K562 (cell line): ENCODE measurements around the gene POU4F1. TPM values are rescaled to one million over a fixed set of nuclear protein-coding genes. Genes with fewer than 3 reads are reported as not detected.

Source experiments
- ATAC-seq: fragments of 200-7000 bp; cut with Tn5 transposase; 3 replicates; pipeline ENCODE4 v1.9.1; 2020; ENCODE audit warnings: moderate library complexity
- BruUV-seq: library from RNA; stranded (reverse); fragments of 400-500 nt; replicated peaks from 2 replicates; lab custom pipeline; 2021; lab: Mats Ljungman, UMichigan
- CTCF ChIA-PET: fragments of 300-600 bp; formaldehyde crosslinking; extraction: SDS; loops from one replicate; lab custom pipeline; 2021; ENCODE audit warnings: low intra/inter-chr PET ratio; lab: Yijun Ruan, JAX
- POLR2A ChIA-PET: fragments of 300-600, 350-650 bp; sonication (Branson Sonifier 250); formaldehyde crosslinking; extraction: SDS; loops from one replicate; lab custom pipeline; 2021; ENCODE audit warnings: antibody characterized with exemption, inconsistent platforms; lab: Yijun Ruan, JAX
- DNase-seq, 4 experiments: peaks; one replicate each; pipeline versions ENCODE4 v3.0.0 to v3.0.0-alpha.2; 2011 to 2018; ENCODE audit warnings: low spot score in 3 of 4, mixed read lengths in 3 of 4; ENCODE audit errors: extremely low read depth in 1 of 4
- FAIRE-seq: peaks from 2 replicates; lab custom pipeline; 2011; peaks lifted over from hg19 to GRCh38; lab: Jason Lieb, UNC
- H2AFZ ChIP-seq: 2 replicates; pipeline ENCODE4 v1.6.0; 2011; ENCODE audit warnings: low read depth, low read length, control low read depth, inconsistent platforms
- H3K27ac ChIP-seq: fragments of 200-600 bp; 3 replicates; pipeline ENCODE4 v1.8.0; 2011; ENCODE audit warnings: low read depth, mild to moderate bottlenecking, control low read depth, inconsistent platforms, low read length, moderate library complexity, mixed read lengths; ENCODE audit errors: extremely low read depth
- H3K27me3 ChIP-seq, 2 experiments: fragments of 300-600 bp in 1 of 2; 2 replicates in 1 of 2; 3 replicates in 1 of 2; pipeline versions ENCODE4 v1.6.0 to v1.8.0; 2011; ENCODE audit warnings: inconsistent platforms in 2 of 2, low read length in 2 of 2, mild to moderate bottlenecking in 1 of 2, mixed read lengths in 1 of 2, moderate library complexity in 1 of 2; ENCODE audit not compliant: control insufficient read depth in 2 of 2, insufficient read depth in 2 of 2
- H3K36me3 ChIP-seq: fragments of 300-600 bp; 3 replicates; pipeline ENCODE4 v1.8.0; 2011; ENCODE audit warnings: mild to moderate bottlenecking, low read length, inconsistent platforms; ENCODE audit not compliant: control insufficient read depth, insufficient read depth
- H3K4me1 ChIP-seq, 2 experiments: fragments of 200-600 bp in 1 of 2; replicated peaks in 1 of 2; 2 replicates in 1 of 2; 3 replicates in 1 of 2; pipeline versions ENCODE4 v1.5.1 to v1.8.0; 2011; ENCODE audit warnings: inconsistent platforms in 2 of 2, low read length in 2 of 2, mild to moderate bottlenecking in 1 of 2, mixed read lengths in 1 of 2, moderate library complexity in 1 of 2; ENCODE audit not compliant: control insufficient read depth in 2 of 2, insufficient read depth in 2 of 2
- H3K4me2 ChIP-seq: 2 replicates; pipeline ENCODE4 v1.6.1; 2011; ENCODE audit warnings: low read length, control low read depth, inconsistent platforms, mixed read lengths; ENCODE audit not compliant: insufficient read depth
- H3K4me3 ChIP-seq: fragments of 200-600 bp; sonication (generic), shearing (Covaris generic); 2 replicates; pipeline ENCODE4 v1.5.1; 2016; ENCODE audit warnings: control low read depth, inconsistent platforms
- H3K79me2 ChIP-seq: fragments of 200-600 bp; 3 replicates; pipeline ENCODE4 v1.8.0; 2011; ENCODE audit warnings: low read length, inconsistent platforms; ENCODE audit not compliant: control insufficient read depth, insufficient read depth
- H3K9ac ChIP-seq, 2 experiments: 2 replicates each; pipeline versions ENCODE4 v1.6.0 to v1.6.1; 2011; ENCODE audit warnings: low read depth in 2 of 2, low read length in 2 of 2, control low read depth in 1 of 2, inconsistent platforms in 1 of 2, mild to moderate bottlenecking in 1 of 2, mixed read lengths in 1 of 2; ENCODE audit not compliant: insufficient read depth in 1 of 2
- H3K9me1 ChIP-seq: one replicate; pipeline ENCODE4 v1.6.0; 2011; ENCODE audit warnings: inconsistent platforms, mild to moderate bottlenecking, low read length, moderate library complexity; ENCODE audit not compliant: control insufficient read depth, insufficient read depth
- H3K9me3 ChIP-seq: replicated peaks from 2 replicates; pipeline ENCODE4 v1.5.1; 2011; ENCODE audit warnings: low read depth, low read length, inconsistent platforms; ENCODE audit not compliant: control insufficient read depth, insufficient read depth
- H4K20me1 ChIP-seq: replicated peaks from 2 replicates; pipeline ENCODE4 v1.6.1; 2011; ENCODE audit warnings: low read length, inconsistent platforms, mixed read lengths; ENCODE audit not compliant: control insufficient read depth, insufficient read depth
- ARHGAP35 ChIP-seq: fragments of 450-650 bp; IDR thresholded peaks from 2 replicates; pipeline ENCODE4 v1.6.1; 2018; ENCODE audit not compliant: partially characterized antibody
- CBX1 ChIP-seq: sonication (generic); IDR thresholded peaks from 2 replicates; pipeline ENCODE4 v1.6.1; 2016; ENCODE audit warnings: antibody characterized with exemption, low read depth, mild to moderate bottlenecking
- EGR1 ChIP-seq: fragments of 450-650 bp; conservative IDR thresholded peaks from 2 replicates; pipeline ENCODE4 v1.6.1; 2017; ENCODE audit warnings: mild to moderate bottlenecking
- ELF4 ChIP-seq: fragments of 450-650 bp; formaldehyde crosslinking; IDR thresholded peaks from 2 replicates; pipeline ENCODE4 v1.4.0; 2022; ENCODE audit warnings: missing genetic modification characterization
- ETV5 ChIP-seq: sonication (generic); formaldehyde crosslinking; IDR thresholded peaks from 2 replicates; pipeline ENCODE4 v1.4.0; 2020; ENCODE audit warnings: low read depth, mild to moderate bottlenecking, missing genetic modification reagents
- FOS ChIP-seq: IDR thresholded peaks from 3 replicates; pipeline ENCODE4 v1.6.1; 2011; ENCODE audit not compliant: insufficient read length; ENCODE audit errors: extremely low read depth
- FOXK2 ChIP-seq, 2 experiments: fragments of 450-650 bp; IDR thresholded peaks in 1 of 2; conservative IDR thresholded peaks in 1 of 2; 2 replicates each; pipeline ENCODE4 v1.6.1; 2016; ENCODE audit warnings: low read depth in 2 of 2, mild to moderate bottlenecking in 1 of 2
- MAFG ChIP-seq: fragments of 450-650 bp; conservative IDR thresholded peaks from 2 replicates; pipeline ENCODE4 v1.6.1; 2016; ENCODE audit warnings: missing genetic modification characterization, missing compliant biosample characterization
- PPARD ChIP-seq: fragments of 250-450 bp; sonication (Bioruptor Pico); IDR thresholded peaks from 2 replicates; pipeline ENCODE4 v1.8.0; 2022; ENCODE audit warnings: inconsistent platforms, mild to moderate bottlenecking, moderate library complexity
- TAF15 ChIP-seq: fragments of 200-400 bp; formaldehyde crosslinking; IDR thresholded peaks from 2 replicates; pipeline ENCODE4 v1.6.1; 2017; ENCODE audit warnings: mild to moderate bottlenecking, low read depth, low read length, moderate library complexity
- U2AF1 ChIP-seq: fragments of 200-400 bp; formaldehyde crosslinking; optimal IDR thresholded peaks from 2 replicates; pipeline ENCODE3; 2017; ENCODE audit warnings: mild to moderate bottlenecking, low read depth, low read length, moderate library complexity
- ZBTB7A ChIP-seq: IDR thresholded peaks from 2 replicates; pipeline ENCODE4 v1.6.1; 2011; ENCODE audit warnings: low read depth, mild to moderate bottlenecking, low read length, moderate library complexity, borderline replicate concordance; ENCODE audit not compliant: control insufficient read depth
- ZNF436 ChIP-seq: fragments of 250-450, 450-650 bp; sonication (Bioruptor Pico); formaldehyde crosslinking; IDR thresholded peaks from 2 replicates; pipeline ENCODE4 v1.7.0; 2020; ENCODE audit warnings: mild to moderate bottlenecking
- ZSCAN32 ChIP-seq: fragments of 450-650 bp; formaldehyde crosslinking; IDR thresholded peaks from 2 replicates; pipeline ENCODE4 v1.4.0; 2020; ENCODE audit warnings: mild to moderate bottlenecking, moderate library complexity
- WGBS: fragments of 100-300 bp; shearing (Covaris generic); methylation state at CpG from one replicate; pipeline ENCODE4 v1.1.6; 2016; ENCODE audit warnings: low coverage, mixed read lengths; ENCODE audit not compliant: insufficient coverage; ENCODE audit errors: missing lambda C conversion rate; 5-methylcytosine and 5-hydroxymethylcytosine counted together
- in situ Hi-C: fragments of 300-500 bp; cut with MboI; formaldehyde crosslinking; loops from 4 replicates; pipeline ENCODE4 v1.15.0; 2018; ENCODE audit warnings: inconsistent platforms, mixed read lengths
- intact Hi-C: fragments of 100-400 bp; cut with micrococcal nuclease; formaldehyde crosslinking; loops from 2 replicates; pipeline ENCODE4 v1.14.2; 2022
- polyA plus RNA-seq, 8 experiments: library from polyadenylated mRNA; depleted of rRNA in 4 of 8; stranded (reverse) in 5 of 8; unstranded in 3 of 8; fragments of >200 nt; fragmentation: Nextera tagmentation in 2 of 8; fragmentation: Illumina TruSeq in 1 of 8; extraction: Ambion mirVana in 2 of 8; extraction: Trizol in 1 of 8; gene quantifications; 2 replicates each; pipeline versions ENCODE4 v1.2.1 to v1.2.3, GENCODE V29; 2011 to 2014; ENCODE audit warnings: inconsistent platforms in 1 of 8, missing spikeins in 1 of 8
- total RNA-seq, 7 experiments: library from RNA; depleted of rRNA in 6 of 7; stranded (reverse); fragments of >200 nt in 6 of 7; fragmentation: Illumina TruSeq in 2 of 7; extraction: Trizol in 2 of 7; gene quantifications; 2 replicates each; pipeline versions ENCODE4 v1.2.1 to v1.2.3, GENCODE V29; 2011 to 2021; ENCODE audit warnings: low replicate concordance in 1 of 7
- TF ChIP-seq, protein P1 (sequence below): sonication (generic); formaldehyde crosslinking; IDR thresholded peaks from 2 replicates; pipeline ENCODE4 v1.8.1; 2022; ENCODE audit warnings: missing genetic modification reagents
- TF ChIP-seq, protein P2 (sequence below): IDR thresholded peaks from 2 replicates; pipeline ENCODE4 v1.6.1; 2012; ENCODE audit warnings: low read depth, low read length, improper control_type of control experiment, borderline replicate concordance

POU4F1 gene
- total and polyA plus RNA-seq, 9 of the 15 experiments (the other 6 are each of a cell fraction or from before 2014, with no cell fraction given): 0.61 to 2.8 (median 1.5) TPM

DNA sequence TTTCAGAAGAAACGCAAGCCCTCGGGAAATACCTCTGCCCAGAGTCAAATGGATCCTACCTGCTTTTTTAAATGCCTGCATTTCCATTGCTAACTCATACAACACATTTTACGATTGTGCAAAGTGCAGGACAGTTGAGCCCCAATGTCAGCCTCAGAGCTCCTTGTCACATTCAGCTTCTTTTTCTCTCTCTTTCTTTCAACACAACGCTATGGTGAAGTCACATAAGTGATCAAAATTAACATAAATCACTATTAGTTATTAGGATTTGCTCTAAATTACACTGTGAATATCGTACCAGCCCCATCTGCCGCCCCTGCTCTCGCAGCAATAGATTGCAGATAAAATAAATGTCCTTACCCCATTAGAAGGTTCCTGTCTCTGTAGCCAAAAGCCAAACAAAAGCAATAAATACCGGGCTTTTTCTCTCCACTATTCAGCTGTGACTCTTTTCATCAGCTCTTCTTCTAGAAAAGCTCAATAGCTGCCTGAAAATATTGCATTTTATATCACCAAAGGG is 8.8 kb downstream of the POU4F1 start:
- TF ChIP-seq PPARD (CRISPR knock-in tag) (no peak), CBX1 (no peak), TAF15 (no peak), FOXK2 (conservative IDR thresholded peaks at IDR 0.05 in 1 of 2, IDR thresholded peaks at IDR 0.05 in 1 of 2; ENCODE audit: low read depth in 2 of 2) (no peak), MAFG (tag) (no peak), ELF4 (CRISPR knock-in tag) (no peak), U2AF1 (no peak), ZBTB7A (no peak), FOS (no peak), ZSCAN32 (CRISPR knock-in tag) (no peak), ZNF436 (no peak), ETV5 (no peak), ARHGAP35 (no peak), EGR1 (no peak)
- TF ChIP-seq, protein P1, sequence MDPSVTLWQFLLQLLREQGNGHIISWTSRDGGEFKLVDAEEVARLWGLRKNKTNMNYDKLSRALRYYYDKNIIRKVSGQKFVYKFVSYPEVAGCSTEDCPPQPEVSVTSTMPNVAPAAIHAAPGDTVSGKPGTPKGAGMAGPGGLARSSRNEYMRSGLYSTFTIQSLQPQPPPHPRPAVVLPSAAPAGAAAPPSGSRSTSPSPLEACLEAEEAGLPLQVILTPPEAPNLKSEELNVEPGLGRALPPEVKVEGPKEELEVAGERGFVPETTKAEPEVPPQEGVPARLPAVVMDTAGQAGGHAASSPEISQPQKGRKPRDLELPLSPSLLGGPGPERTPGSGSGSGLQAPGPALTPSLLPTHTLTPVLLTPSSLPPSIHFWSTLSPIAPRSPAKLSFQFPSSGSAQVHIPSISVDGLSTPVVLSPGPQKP: no peak
- TF ChIP-seq, protein P2, sequence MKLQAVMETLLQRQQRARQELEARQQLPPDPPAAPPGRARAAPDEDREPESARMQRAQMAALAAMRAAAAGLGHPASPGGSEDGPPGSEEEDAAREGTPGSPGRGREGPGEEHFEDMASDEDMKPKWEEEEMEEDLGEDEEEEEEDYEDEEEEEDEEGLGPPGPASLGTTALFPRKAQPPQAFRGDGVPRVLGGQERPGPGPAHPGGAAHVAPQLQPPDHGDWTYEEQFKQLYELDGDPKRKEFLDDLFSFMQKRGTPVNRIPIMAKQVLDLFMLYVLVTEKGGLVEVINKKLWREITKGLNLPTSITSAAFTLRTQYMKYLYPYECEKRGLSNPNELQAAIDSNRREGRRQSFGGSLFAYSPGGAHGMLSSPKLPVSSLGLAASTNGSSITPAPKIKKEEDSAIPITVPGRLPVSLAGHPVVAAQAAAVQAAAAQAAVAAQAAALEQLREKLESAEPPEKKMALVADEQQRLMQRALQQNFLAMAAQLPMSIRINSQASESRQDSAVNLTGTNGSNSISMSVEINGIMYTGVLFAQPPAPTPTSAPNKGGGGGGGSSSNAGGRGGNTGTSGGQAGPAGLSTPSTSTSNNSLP: no peak
- TF ChIP-seq, all 486 proteins: peak for 0
- DNase-seq: no peak
- Histone ChIP-seq H3K4me1 (no peaks in the 10 kb centered on the region), H3K27ac (no peak overlapping the region), H2AFZ (no peak overlapping the region), H3K27me3 (peaks cover 0 to 7% of the 10 kb centered on the region in 2 experiments; a peak in 2 of 5 replicates), H3K9me1 (no peaks in the 10 kb centered on the region), H3K4me2 (no peak overlapping the region), H3K79me2 (no peaks in the 10 kb centered on the region), H4K20me1 (no peaks in the 10 kb centered on the region), H3K4me3 (no peak overlapping the region), H3K9me3 (no peaks in the 10 kb centered on the region), H3K36me3 (no peaks in the 10 kb centered on the region), H3K9ac (no peak overlapping the region)
- in situ Hi-C loops (no loop called here), intact Hi-C loops (no loop called here)
- BruUV-seq: no TSS peak
- POLR2A ChIA-PET: no interaction called here
- WGBS: 0% methylated on average over 8 of the region's 8 CpGs
- CTCF ChIA-PET: no interaction called here
- ATAC-seq: no peak
- FAIRE-seq: no peak
